H54 (cell line): ENCODE data around the gene PTK6.
"Not testable (repeated sequence)": the region's sequence is repeated elsewhere in the genome, so short reads cannot be mapped to it uniquely, and the experiment has no call there.

ENCODE experiments used
- DNase-seq: peaks from one replicate; pipeline ENCODE4 v3.0.0; 2011; ENCODE audit warnings: low spot score, mixed read lengths; ENCODE audit not compliant: insufficient read length
- FAIRE-seq: peaks from 3 replicates; lab custom pipeline; 2011; peaks lifted over from hg19 to GRCh38; lab: Jason Lieb, UNC
- POLR2A ChIP-seq: IDR thresholded peaks from 2 replicates; pipeline ENCODE4 v1.6.1; 2011; ENCODE audit warnings: low read depth, mild to moderate bottlenecking, low read length

PTK6 gene

DNA sequence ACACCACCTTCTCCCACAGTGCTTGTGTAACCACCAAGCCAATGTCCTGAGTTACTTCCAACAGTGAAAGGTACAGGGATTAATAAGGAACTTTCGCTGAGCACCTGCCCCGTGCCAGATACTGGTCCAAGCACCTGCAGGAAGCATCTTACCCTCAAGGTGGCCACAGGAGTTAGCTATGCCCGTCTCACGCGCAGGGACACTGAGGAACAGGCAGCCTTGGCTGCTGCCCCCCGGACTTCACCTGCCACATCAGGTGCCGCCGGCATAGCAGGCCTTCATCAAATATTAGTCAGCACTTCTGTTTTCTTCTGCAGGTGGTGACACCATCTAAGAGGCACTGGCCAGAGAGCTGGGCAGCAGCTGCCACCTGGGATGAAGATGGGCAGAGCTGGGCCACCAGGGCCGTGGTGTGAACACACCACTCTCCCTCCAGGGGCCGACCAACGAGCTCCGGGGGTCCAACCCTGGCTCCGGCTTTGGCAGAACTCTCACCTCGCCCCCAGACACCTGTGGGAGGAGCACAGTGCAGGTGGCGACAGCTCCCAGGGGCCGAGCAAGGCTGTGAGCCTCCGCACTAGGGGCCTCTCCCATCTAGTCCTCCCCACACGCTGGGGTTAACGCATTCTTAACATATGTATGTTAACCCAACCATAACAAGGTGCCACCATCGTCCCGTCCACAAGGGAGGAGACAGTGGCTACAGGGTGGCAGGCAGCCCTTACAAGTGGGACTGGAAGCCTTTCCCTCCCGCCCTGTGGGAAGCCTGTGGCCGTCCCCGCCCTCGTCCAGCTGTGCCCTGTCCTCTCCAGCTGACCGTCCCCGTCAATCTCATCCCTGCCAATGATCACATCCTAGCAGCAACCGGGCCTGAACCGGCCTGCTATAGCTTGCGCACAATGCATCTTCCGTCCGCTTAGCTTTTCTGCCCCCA, 19.5 kb downstream of the PTK6 start:
- no peak for TF ChIP-seq POLR2A
- no peak for DNase-seq
- FAIRE-seq = no peak

DNA sequence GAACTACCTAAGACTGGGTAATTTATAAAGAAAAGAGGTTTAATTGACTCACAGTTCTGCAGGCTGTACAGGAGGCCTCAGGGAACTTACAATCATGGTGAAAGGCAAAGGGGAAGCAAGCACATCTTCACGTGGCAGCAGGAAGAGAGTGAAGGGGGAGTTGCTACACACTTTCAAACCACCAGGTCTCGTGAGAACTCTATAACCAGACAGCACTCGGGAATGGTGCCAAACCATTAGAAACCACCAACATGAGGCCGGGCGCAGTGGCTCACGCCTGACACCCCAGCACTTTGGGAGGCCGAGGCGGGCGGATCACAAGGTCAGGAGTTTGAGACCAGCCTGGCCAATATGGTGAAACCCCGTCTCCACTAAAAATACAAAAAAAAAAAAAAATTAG, 22.7 kb downstream of the PTK6 start:
- not testable (repeated sequence) for DNase-seq, FAIRE-seq

DNA sequence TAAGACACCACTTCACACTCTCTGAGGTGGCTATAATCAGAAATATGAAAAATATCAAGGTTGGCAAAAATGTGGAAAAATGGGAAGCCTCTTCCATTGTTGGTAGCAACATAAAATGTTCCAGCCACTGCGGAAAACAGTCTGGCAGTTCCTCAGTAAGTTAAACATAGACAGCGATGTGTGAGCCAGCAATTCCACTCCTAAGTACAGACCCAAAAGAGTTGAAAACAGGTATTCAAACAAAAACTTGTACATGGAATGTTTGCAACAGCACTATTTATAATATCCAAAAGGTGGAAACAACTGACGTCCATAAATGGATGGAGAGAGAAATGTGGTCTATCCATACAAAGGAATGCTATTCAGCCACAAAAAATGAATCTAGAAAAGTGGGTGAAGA, 24.0 kb downstream of the PTK6 start:
- TF ChIP-seq POLR2A = no peak
- DNase-seq (no peak), FAIRE-seq (no peak)

DNA sequence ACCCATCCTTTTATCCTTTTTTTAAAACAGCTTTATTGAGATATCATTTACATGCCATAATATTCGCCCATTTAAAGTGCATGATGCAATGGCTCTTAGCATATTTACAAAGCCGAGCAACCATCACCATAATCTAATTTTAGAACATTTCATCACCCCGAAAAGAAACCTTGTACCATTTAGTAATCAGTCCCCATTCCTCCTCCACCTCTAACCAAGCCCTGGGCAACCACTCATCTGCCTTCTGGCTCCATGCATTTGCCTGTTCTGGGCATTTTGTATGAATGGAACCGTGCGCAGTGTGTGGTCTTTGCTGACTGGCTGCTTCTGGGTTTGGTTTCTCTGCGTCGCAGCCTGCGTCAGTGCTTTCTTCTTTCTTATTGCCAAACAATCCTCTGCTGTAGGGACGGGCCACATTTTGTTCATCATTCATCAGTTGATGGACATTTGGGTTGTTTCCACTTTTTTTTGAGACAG, 28.1 kb downstream of the PTK6 start:
- DNase-seq (no peak), FAIRE-seq (no peak)
- TF ChIP-seq POLR2A = no peak

DNA sequence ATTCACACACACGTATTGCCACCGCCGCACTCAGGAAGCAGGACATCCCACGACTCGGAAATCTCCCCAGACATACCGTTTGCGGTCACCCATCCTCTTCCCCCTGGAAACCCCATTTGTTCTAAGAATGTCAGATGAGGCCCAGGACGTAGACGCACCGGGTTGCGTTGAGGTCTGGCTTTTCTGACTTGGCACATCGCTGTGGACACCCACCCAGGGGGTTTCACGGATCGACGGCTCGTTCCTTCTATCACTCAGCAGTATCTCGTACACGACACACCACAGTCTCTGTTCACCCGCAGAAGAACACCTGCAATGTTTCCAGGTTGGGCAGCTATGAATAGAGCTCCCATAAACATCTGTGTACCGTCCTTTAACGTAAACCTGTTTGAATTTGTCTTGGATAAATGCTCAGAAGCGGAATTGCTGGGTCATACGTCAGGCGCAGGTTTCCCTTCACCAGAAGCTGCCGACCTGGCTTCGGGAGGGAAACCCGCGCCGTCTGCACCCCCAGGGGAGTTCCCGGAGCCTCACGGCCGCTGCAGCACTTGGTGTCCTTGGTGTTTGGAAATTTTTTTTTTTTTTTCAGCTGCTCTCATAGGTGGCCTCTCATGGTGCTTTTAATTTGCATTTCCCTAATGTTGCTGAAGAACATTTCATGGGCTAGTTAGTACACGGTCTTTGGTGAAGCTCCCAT, 29.0 kb downstream of the PTK6 start:
- DNase-seq (no peak), FAIRE-seq (no peak)
- TF ChIP-seq POLR2A = no peak

DNA sequence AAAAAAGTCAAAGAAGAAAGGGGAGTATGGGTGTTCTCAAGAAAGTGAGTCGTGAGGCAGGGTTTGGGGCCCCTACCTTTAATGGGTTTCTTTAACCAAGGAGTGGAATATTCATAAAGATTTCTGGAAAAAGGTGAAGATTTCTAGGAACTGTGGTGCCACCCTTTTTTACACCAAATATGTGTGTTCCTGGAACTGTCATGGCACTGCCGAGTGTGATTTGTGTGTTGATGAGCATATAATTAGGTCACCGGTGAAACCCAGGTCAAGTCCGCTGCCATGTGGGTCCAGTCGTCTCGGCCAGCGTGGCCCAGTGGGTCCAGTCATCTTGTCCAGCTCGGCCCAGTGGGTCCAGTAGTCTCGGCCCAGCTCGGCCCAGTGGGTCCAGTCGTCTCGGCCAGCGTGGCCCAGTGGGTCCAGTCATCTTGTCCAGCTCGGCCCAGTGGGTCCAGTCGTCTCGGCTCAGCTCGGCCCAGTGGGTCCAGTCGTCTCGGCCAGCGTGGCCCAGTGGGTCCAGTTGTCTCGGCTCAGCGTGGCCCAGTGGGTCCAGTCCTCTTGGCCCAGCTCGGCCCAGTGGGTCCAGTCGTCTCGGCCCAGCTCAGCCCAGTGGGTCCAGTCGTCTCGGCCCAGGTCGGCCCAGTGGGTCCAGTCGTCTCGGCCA, 30.0 kb downstream of the PTK6 start:
- DNase-seq = no peak
- FAIRE-seq = no peak
- no peak for TF ChIP-seq POLR2A

DNA sequence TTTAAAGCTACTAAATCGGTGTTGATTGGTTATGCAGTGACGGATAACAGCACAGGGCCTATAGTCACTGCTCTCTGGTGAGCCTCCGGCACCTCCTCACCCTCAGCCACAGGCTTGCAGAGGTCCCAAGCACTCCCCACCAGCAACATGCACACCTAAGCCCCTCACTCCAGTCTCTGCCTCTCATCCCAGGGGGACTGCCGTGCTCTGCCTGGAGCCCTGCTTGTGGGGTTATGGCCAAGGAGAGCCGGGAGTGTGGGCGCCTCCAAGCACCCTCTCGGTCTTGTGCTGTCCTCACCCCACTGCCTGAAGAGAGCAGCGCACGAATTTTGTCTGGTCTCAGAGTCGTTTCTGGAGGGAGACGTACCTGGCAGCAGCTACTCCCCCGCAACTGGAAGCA, 31.5 kb downstream of the PTK6 start:
- DNase-seq (no peak), FAIRE-seq (no peak)
- TF ChIP-seq POLR2A = no peak

DNA sequence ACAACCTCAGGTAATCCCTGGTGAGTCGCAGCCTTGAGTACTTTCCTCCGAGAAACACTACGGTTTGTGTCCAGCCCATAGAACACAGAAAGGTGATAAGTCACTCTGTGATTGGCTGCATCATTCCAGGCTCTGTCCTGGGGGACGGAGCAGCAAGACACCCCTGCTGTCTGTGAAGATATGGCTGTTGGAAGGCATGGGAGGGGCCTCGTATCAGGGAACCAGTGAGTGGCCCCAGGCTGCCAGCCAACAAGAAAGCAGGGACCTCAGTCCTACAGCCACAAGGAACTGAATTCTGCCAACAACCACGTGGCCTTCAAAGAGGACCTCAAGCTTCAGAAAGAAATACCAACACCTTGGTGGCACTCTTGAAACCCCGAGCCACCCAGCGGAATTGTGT, 31.9 kb downstream of the PTK6 start:
- DNase-seq (no peak), FAIRE-seq (no peak)
- no peak for TF ChIP-seq POLR2A

DNA sequence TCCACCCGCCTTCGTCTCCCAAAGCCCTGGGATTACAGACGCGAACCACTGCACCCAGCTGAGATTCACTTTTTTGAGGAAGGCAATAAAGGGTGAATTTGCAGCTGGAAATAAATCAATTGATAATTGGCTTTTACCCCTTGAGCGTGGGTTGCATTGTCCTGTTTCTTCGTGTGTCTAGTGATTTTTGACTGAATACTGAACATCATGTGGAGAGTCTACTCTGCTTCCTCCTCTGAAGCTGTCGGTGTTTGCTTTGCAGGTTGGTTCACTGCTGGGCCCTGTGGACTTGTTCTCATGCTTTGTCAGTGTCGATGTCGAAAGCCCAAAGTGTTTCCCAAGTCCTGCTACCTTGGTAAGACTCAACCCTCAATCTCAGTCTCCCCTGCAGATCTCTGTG, 32.5 kb downstream of the PTK6 start:
- DNase-seq = no peak
- no peak for FAIRE-seq
- TF ChIP-seq POLR2A = no peak

DNA sequence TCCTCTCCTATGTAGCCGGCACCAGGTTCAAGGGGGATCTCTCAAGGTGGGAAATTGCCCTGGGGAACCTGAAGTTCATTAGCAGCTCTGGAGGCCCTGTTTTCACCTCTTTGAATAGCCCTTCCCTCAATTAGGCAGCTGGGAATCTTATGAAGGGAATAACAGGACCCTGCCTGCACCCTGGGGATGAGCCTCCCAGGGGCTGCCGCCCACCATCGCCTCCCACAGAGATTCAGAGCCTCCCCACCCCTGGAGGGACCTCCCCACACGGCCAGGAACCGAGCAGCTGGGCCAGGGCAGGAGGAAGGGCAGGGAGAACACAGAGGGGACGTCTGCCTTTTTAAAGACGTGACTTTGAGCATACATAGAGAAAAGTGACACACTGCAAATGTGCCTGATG, 33.7 kb downstream of the PTK6 start:
- FAIRE-seq = no peak
- DNase-seq = no peak
- TF ChIP-seq POLR2A = no peak

DNA sequence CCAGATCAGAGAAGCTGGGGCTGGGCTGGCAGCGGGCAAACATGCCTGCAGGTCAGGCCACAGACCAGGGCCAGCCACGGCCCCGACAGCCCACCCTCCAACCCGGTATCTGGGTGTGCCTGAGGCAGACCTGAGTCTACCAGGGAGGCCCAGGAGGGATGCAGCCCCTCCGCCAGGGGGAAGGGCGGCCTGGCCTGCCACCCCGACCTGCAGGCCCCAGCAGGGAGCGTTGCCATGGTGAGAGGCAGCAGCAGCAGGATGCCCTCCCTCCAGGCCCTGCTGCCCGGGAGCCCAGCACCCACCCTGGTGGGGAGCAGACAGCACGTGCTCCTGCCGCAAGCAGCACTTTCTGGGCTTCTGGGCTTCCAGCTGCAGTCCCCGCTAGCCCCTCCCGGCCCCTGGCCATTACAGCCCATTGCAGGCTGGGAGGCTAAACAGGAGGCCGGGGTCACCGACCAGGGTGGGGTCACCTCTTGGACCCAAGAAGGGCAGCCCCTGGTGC, 34.5 kb downstream of the PTK6 start:
- TF ChIP-seq POLR2A = no peak
- no peak for FAIRE-seq
- no peak for DNase-seq

DNA sequence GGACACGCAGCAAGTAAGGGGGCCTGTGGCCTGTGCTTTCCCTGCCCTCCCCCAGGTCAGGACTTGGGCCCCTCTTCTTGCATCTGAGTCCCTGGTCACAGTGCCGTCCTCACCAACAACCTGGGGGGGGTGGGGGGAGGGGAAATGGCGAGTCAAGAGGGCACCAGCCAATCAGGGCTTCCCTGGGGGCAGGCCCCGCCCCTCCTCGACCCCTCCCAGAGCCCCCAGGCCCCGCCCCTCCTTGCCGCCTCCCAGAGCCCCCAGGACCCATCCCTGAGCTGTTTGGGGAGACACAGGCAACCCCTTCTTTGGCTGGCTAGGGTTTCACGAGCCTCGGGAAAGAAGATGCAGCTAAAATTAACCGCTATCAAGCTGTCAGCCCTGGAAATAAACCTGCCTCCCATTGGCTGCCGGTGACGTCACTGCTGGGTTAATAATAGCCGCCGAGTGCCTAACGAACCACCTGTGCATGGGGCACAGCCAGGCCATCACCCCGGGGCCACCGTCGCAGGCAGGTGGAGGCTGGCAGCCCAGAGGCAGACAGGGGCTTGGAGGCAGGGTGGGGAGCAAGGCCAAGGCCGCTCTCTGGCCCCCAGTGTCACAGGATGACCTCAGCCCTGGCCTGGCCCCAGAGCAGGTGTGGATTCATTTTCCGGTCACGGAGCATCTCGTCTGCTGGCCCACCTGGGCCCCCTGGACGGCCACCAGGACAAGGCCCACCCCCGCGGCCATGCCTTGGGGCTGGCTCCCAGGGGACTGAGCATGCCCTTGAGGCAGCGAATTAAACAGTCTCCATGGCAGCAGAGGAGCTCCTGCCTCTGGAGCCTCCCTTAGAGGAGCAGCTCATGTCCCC, 35.1 kb downstream of the PTK6 start:
- no peak for FAIRE-seq
- no peak for DNase-seq
- no peak for TF ChIP-seq POLR2A

DNA sequence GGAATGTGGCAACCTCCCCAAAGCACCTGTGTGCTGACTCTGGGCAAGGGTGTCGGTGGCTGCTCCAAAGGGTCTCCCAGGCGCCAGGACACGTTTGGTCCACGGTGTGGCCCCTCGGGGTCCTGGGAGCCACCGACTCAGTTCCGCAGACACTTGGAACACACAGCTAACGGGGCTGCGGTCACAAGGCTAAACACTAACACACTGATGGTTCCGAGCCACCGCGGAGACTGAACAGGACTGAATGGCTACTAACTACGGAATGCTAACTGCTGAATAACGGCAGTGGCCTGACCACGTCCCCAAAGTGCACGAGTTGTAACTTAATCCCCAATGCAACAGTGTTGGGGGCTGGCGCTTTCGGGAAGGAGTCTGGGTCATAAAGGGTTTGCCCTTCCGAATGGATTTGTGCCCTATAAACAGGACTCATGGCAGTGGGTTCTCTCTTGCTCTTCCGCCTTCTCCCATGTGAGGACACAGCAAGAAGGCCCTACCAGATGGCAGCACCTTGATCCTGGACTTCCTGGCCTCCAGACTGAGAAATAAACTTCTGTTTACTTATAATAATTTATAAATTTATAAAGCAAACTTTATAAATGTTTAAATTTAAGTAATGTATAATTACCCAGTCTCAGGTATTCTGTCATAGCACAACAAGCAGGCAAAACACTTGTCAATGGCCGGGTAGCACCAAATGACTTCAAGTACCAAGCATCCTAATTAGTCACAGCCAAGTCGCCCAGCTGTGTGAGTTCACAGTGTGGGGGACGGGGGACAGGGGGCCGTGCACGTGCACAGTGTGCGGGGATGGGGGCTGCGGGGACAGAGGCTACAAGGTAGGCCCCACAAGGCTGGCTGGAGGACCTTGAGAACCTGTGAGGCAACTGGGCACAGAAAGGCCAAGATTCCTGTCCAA, 36.0 kb downstream of the PTK6 start:
- FAIRE-seq (no peak), DNase-seq (no peak)
- no peak for TF ChIP-seq POLR2A
